Activated CD4-positive, alpha-beta T cell treated with anti-CD3 and anti-CD28 coated beads, Interleukin-2, amount 50 U/mL, for 24 hours (primary cell): ENCODE measurements around the gene SPSB4.

Experiments used
- DNase-seq, 2 donors: peaks; one replicate each; pipeline ENCODE4 v3.0.0-alpha.2; 2020; ENCODE audit warnings: low read depth in 1 of 2, low spot score in 1 of 2

SPSB4 gene

GRCh38 chr3:141073580-141073979 lies 22.4 kb downstream of the SPSB4 start:
- DNase-seq, result no peak

- DNase-seq, result no peak
Observed at GRCh38 chr3:141074529-141074928, 23.4 kb downstream of the SPSB4 start.

DNA sequence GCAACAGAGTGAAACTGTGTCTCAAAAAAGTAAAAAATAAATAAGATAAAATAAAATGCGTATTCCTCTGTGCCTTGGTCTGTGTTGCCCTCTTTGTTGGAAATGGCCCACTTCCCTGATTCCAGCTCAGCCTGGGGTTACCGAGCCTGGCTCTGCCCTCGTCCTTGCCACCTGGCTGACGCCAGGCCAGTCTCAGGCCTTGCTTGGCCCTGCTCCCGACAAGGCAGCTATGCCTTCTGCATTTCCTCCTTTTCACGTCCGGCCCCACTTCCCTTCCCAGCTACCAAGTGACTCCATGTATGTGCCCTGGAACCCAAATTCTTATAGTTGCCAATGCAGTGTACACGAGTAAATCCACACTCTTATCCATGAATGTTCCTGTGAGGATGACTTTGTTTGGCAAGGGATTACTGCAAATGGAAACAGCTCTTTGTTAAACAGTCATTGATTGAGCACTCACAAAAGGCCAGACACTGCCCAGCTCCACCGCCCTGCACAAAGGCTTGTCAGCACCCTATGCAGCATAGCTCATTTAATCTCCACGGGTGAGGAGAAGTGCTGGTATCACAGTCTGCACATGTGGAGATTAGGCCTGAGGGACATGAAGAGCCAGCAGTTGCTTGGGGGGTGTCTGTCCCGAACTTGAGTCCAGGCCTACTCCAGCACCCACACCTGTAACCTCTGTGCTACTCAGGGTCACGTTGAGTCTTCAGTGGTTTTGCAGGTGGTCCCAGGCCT lies 25.1 kb downstream of the SPSB4 start:
- no peak for DNase-seq

DNA sequence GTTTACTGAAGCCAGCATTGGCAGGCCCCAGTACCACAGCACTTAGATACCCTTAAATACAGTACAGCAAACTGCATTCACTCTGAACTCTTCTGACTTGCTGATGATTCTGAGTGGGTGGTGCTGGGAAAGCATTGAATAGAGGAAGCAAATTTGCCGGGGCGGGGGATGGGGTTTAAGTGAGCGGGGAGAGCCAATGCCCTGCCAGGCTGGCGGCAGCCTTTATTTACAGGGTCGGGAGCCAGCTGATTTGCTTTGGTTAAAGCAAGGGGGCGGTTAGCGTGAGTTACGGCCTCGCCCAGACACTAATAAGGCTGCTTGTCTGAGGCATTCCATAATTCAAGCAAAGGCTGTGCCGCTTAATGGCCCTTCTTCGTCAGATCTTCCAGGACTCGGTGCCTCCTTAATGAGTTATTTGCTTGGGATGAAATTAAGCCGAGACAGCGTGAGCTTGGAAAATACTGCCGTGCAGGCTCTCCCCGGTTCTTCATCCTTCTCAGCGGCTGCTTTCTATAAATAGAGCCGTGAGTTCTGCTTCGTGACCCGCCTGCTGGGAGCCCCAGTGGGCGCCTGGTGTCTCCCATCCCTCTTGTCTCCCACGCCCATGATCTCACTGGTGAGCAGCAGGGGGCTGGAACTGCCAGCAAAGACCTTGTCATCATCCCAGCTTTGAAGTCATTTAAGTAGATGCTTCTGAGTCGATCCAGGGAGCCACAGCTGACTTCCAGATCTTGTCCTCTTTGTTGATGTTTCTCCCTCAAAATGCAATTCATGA lies 25.8 kb downstream of the SPSB4 start:
- DNase-seq, result no peak

GRCh38 chr3:141077631-141078030 lies 26.5 kb downstream of the SPSB4 start:
- no peak for DNase-seq

- DNase-seq, result no peak
Observed at GRCh38 chr3:141078200-141078599, 27.1 kb downstream of the SPSB4 start.

DNA sequence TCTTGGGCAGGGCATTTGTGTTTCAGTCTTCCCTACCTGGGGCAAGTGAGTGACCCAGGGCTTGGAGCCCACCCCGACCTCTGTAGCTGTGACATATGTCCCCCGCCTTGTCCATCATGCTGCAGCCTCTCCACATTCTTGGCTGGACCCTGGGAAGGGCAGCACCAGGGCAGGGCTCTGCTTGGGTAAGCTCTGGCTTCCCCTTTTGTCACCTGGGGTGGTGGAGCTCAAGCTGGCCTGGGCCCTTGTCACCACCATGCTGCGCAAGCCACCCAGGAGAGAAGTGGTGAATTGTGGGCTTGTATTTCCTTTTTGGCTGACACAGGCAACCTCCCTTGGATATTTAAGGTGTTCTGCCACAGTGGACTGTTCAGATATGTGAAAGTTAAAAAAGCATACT lies 29.3 kb downstream of the SPSB4 start:
- DNase-seq, result no peak

DNA sequence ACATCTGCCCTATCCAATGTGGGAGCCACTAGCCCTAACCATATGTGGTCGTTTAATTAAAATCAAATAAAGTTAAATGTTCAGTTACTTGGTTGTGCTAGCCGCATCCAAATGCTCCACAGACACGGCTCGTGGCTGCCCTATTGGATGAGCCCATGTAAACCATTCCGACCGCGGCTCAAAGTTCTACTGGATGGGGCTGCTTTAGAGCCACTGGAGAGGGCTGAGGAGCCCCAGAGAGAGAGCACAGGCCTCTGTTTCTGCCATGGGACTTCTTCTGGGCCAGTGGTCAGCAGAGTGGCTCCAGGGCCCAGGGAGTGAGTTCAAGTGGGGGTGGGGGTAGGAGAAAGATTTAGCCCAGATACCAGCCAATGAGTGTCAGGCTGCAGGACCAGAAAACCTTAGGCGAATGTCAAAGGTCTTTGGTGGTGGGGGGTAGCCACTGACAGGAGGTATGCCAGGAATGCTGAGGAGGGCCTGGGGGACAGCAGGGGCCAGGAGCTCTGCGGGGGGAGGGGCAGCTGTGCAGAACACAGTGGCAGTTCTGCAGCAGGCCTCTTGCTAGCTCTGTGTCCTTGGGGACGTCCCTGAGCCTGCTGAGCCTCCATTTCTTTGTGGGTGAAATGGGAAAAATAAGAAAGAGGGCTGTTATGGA lies 30.1 kb downstream of the SPSB4 start:
- no peak for DNase-seq

DNA sequence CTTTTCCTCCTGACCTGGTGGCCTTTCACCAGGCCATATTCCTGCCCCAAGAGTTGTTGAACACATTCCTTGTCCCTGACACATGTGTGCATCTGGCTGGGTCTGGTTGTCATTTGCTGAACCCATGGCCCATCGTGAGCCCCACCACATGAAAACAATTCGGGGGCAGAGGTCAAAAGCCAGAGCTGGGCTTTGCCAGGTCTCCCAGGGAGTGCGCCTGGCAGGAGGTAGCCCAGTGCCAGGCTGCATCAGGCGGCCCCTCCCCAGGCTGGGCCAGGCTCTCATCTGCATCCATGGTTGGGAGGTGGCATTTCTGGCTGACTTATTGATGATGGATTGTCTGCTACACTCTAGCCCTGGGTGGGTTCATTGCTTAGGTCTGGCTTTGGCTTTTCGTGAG lies 30.9 kb downstream of the SPSB4 start:
- no peak for DNase-seq

GRCh38 chr3:141083226-141083625 lies 32.1 kb downstream of the SPSB4 start:
- no peak for DNase-seq

- no peak for DNase-seq
Observed at GRCh38 chr3:141083836-141084649, 32.9 kb downstream of the SPSB4 start.

GRCh38 chr3:141085343-141086070 lies 34.4 kb downstream of the SPSB4 start:
- DNase-seq, result no peak

- no peak for DNase-seq
Observed at GRCh38 chr3:141086188-141086587, 35.0 kb downstream of the SPSB4 start.

- DNase-seq, result no peak
Observed at GRCh38 chr3:141087076-141087777, 36.1 kb downstream of the SPSB4 start.

DNA sequence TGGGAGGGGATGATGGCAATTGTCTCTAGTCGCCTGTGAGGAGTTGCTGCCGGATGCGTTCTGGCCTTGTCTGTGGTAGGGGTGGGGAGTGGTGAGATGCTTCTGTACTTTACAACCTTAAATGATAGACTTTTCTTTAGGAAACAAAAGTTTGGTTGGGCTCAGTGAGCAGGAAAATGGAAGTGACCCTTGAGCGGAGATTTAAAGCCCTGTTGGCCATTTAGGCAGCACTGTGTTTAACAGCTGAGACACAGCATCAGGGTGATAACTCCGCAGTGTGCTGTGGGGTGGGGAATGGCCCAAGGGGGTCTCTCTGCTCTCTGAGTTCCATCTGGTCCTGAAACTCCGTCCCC lies 36.6 kb downstream of the SPSB4 start:
- DNase-seq, result no peak

GRCh38 chr3:141089339-141090152 lies 38.4 kb downstream of the SPSB4 start:
- DNase-seq, result no peak

DNA sequence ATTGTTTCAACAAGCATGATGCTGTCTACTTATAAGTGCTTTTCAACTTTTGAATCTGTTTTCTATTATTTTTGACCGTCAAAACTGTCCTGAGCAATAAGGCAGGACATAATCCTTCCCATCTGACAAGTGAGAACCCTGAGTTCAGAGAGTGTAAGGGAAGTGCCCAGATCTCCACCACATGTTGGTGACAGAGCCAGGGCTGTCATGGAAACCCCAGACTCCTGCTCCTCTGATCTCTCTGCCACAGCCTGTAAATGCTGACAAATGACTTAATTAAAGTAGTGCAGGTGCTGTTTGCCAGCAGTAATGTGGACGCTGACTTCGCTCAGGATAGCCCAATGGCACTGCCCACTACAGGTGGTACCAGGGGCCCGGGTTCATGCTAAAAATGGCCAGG lies 40.3 kb downstream of the SPSB4 start:
- no peak for DNase-seq

DNA sequence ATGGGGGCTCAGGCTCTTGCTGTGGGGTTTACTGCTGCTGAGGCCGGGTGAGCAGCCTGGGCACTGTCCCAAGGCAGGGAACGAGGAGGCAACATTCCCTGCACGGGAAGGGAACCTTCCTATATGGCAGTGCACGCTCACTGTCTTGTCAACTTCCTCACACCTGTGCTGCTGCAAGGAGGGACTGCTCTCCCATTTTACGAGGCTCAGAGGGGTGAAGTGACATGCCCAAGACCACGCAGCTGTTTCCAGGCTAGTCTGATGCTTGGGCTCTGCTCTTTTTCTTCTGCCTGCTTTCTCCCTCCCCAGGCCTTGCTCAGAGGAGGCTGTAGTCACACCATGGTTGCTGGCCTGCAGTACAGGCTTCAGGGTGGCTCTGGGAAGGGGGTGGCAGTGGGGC lies 41.5 kb downstream of the SPSB4 start:
- DNase-seq, result no peak

DNA sequence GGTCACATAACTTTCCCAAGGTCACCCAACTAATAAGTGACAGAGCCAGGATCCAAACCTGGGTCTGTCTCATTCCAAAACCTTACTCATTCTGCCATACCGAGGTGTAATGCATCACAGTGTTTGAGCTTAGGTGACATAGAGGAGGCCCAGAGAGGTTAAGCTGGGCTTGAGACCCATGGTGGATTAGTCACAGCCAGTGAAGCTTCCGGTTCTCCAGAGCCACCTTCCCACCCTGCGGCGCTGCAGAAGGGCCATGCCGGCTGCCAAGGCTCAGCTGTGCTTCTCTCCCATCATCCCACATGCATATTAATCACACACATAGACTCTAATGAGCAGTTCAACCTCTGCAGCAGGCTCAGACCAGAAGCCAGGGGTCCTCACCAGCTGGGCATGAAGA lies 42.2 kb downstream of the SPSB4 start:
- DNase-seq, result no peak
